Cardiac fibroblast (primary cell): Measurements from ENCODE around the gene GRM5.

ENCODE experiments used
- DNase-seq, 2 donors: peaks; one replicate each; pipeline versions ENCODE4 v3.0.0 to v3.0.0-alpha.2; 2010; ENCODE audit warnings: low read depth in 2 of 2
- H3K4me3 ChIP-seq, 2 donors: replicated peaks in 1 of 2; 1 replicate in 1 of 2; 2 replicates in 1 of 2; pipeline ENCODE4 v1.5.1; 2011; ENCODE audit warnings: low read depth in 2 of 2, low read length in 2 of 2, mild to moderate bottlenecking in 2 of 2, moderate library complexity in 1 of 2
- CTCF ChIP-seq: IDR thresholded peaks from one replicate; pipeline ENCODE4 v1.5.1; 2011; ENCODE audit warnings: low read depth, mild to moderate bottlenecking, low read length, inconsistent platforms

The GRM5 gene

GRCh38 chr11:88709567-88709966 lies 356.2 kb downstream of the GRM5 start:
- H3K4me3 ChIP-seq = no peak overlapping the region

GRCh38 chr11:88704485-88704884 lies 361.3 kb downstream of the GRM5 start:
- DNase-seq = peak in 1 of 2 donors; percentile 7
- no peak overlapping the region for H3K4me3 ChIP-seq
- TF ChIP-seq CTCF = no peak

More at GRCh38 chr11:88709567-88709966, 356.2 kb downstream of the GRM5 start:
- no peak for TF ChIP-seq CTCF
- no peak for DNase-seq

GRCh38 chr11:88701816-88702215 lies 364.0 kb downstream of the GRM5 start:
- TF ChIP-seq CTCF = no peak
- DNase-seq = no peak
- no peak overlapping the region for H3K4me3 ChIP-seq

GRCh38 chr11:88697139-88697538 lies 368.6 kb downstream of the GRM5 start:
- H3K4me3 ChIP-seq = no peak overlapping the region
- DNase-seq = no peak
- no peak for TF ChIP-seq CTCF

GRCh38 chr11:88695689-88696414 lies 369.9 kb downstream of the GRM5 start:
- TF ChIP-seq CTCF = no peak
- H3K4me3 ChIP-seq = no peak overlapping the region
- no peak for DNase-seq

- no peak for TF ChIP-seq CTCF
- H3K4me3 ChIP-seq = no peak overlapping the region
- DNase-seq = no peak
Observed at GRCh38 chr11:88692306-88693086, 373.3 kb downstream of the GRM5 start.
